IMR-90 (cell line): Measurements from ENCODE around the gene MAP3K8. TPM values are rescaled to one million over a fixed set of nuclear protein-coding genes. Genes with fewer than 3 reads are reported as not detected.

ENCODE experiments used
- ATAC-seq: fragments of 200-7000 bp; cut with Tn5 transposase; 2 replicates; pipeline ENCODE4 v1.9.1; 2020; ENCODE audit warnings: low read depth, mild to moderate bottlenecking, moderate library complexity
- BruUV-seq: library from RNA; stranded (reverse); fragments of 400-500 nt; replicated peaks from 2 replicates; lab custom pipeline; 2021; lab: Mats Ljungman, UMichigan
- CTCF ChIA-PET: fragments of 300-600 bp; formaldehyde crosslinking; extraction: SDS; loops from one replicate; lab custom pipeline; 2021; ENCODE audit warnings: antibody characterized with exemption; lab: Yijun Ruan, JAX
- POLR2A ChIA-PET: fragments of 300-600 bp; sonication (Branson Sonifier 250); formaldehyde crosslinking; loops from one replicate; lab custom pipeline; 2022; ENCODE audit warnings: antibody characterized with exemption; ENCODE audit not compliant: unreplicated experiment; lab: Charles Lee
- DNase-seq: peaks from one replicate; pipeline ENCODE4 v3.0.0; 2013
- H2AFZ ChIP-seq: replicated peaks from 2 replicates; pipeline ENCODE3; 2013; ENCODE audit warnings: low read length, mild to moderate bottlenecking; ENCODE audit not compliant: poor library complexity
- H2AK5ac ChIP-seq: 2 replicates; pipeline ENCODE4 v1.6.1; 2013; ENCODE audit warnings: low read depth, low read length, inconsistent platforms
- H2AK9ac ChIP-seq: replicated peaks from 2 replicates; pipeline ENCODE3; 2013; ENCODE audit warnings: mild to moderate bottlenecking, low read depth, low read length, moderate library complexity; ENCODE audit not compliant: poor library complexity
- H2BK120ac ChIP-seq: 2 replicates; pipeline ENCODE4 v1.6.1; 2013; ENCODE audit warnings: low read depth, low read length, inconsistent platforms
- H2BK15ac ChIP-seq: 3 replicates; pipeline ENCODE4 v1.6.1; 2013; ENCODE audit warnings: low read depth, low read length, inconsistent platforms
- H2BK20ac ChIP-seq: 2 replicates; pipeline ENCODE4 v1.6.1; 2013; ENCODE audit warnings: low read depth, mild to moderate bottlenecking, inconsistent platforms, low read length, moderate library complexity
- H2BK5ac ChIP-seq: 2 replicates; pipeline ENCODE4 v1.6.1; 2013; ENCODE audit warnings: mild to moderate bottlenecking, low read depth, low read length, inconsistent platforms; ENCODE audit not compliant: poor library complexity, severe bottlenecking
- H3K14ac ChIP-seq: replicated peaks from 2 replicates; pipeline ENCODE4 v1.6.1; 2013; ENCODE audit warnings: low read depth, low read length, inconsistent platforms
- H3K18ac ChIP-seq: 2 replicates; pipeline ENCODE4 v1.6.1; 2013; ENCODE audit warnings: low read depth, low read length, control low read depth
- H3K23ac ChIP-seq: 2 replicates; pipeline ENCODE4 v1.6.1; 2013; ENCODE audit warnings: low read depth, low read length, inconsistent platforms
- H3K27ac ChIP-seq: 2 replicates; pipeline ENCODE4 v1.5.1; 2013; ENCODE audit warnings: mild to moderate bottlenecking, control low read depth, low read length; ENCODE audit not compliant: insufficient read depth
- H3K27me3 ChIP-seq: 2 replicates; pipeline ENCODE4 v1.6.1; 2013; ENCODE audit warnings: low read length; ENCODE audit not compliant: control insufficient read depth, insufficient read depth
- H3K36me3 ChIP-seq: 2 replicates; pipeline ENCODE4 v1.6.1; 2013; ENCODE audit warnings: low read length, mixed read lengths; ENCODE audit not compliant: control insufficient read depth, insufficient read depth
- H3K4ac ChIP-seq: 2 replicates; pipeline ENCODE4 v1.6.1; 2013; ENCODE audit warnings: low read depth, low read length, inconsistent platforms
- H3K4me1 ChIP-seq: 2 replicates; pipeline ENCODE4 v1.6.1; 2013; ENCODE audit warnings: low read length, mixed read lengths; ENCODE audit not compliant: control insufficient read depth, insufficient read depth
- H3K4me2 ChIP-seq: 2 replicates; pipeline ENCODE4 v1.6.1; 2013; ENCODE audit warnings: low read depth, mild to moderate bottlenecking, control low read depth, low read length, moderate library complexity
- H3K4me3 ChIP-seq: 2 replicates; pipeline ENCODE4 v1.5.1; 2013; ENCODE audit warnings: low read depth, mild to moderate bottlenecking, control low read depth, low read length, moderate library complexity; ENCODE audit not compliant: insufficient read depth
- H3K56ac ChIP-seq: 2 replicates; pipeline ENCODE4 v1.6.1; 2013; ENCODE audit warnings: low read length, inconsistent platforms; ENCODE audit not compliant: insufficient read depth; ENCODE audit errors: extremely low read depth
- H3K79me1 ChIP-seq, 2 experiments: 2 replicates each; pipeline ENCODE4 v1.6.1; 2013; ENCODE audit warnings: low read length in 2 of 2, inconsistent platforms in 1 of 2, low read depth in 1 of 2
- H3K9ac ChIP-seq: 2 replicates; pipeline ENCODE4 v1.6.1; 2013; ENCODE audit warnings: low read depth, low read length, control low read depth
- H3K9me1 ChIP-seq: 2 replicates; pipeline ENCODE4 v1.6.1; 2013; ENCODE audit warnings: low read length, inconsistent platforms; ENCODE audit not compliant: insufficient read depth
- H3K9me3 ChIP-seq: 2 replicates; pipeline ENCODE4 v1.6.1; 2013; ENCODE audit warnings: low read length; ENCODE audit not compliant: control insufficient read depth, insufficient read depth
- H4K20me1 ChIP-seq: 2 replicates; pipeline ENCODE4 v1.6.1; 2013; ENCODE audit warnings: low read length, inconsistent platforms; ENCODE audit not compliant: insufficient read depth
- H4K5ac ChIP-seq: 2 replicates; pipeline ENCODE4 v1.6.1; 2013; ENCODE audit warnings: mild to moderate bottlenecking, low read depth, low read length, control low read depth
- H4K8ac ChIP-seq, 2 experiments: 2 replicates each; pipeline ENCODE4 v1.6.1; 2013; ENCODE audit warnings: low read depth in 2 of 2, low read length in 2 of 2, control low read depth in 1 of 2, inconsistent platforms in 1 of 2
- H4K91ac ChIP-seq: 2 replicates; pipeline ENCODE4 v1.6.1; 2013; ENCODE audit warnings: low read depth, low read length, inconsistent platforms; ENCODE audit not compliant: insufficient read depth
- CHD1 ChIP-seq: IDR thresholded peaks from 2 replicates; pipeline ENCODE4 v1.6.1; 2012; ENCODE audit warnings: low read depth, low read length, improper control_type of control experiment
- MAFK ChIP-seq: IDR thresholded peaks from 2 replicates; pipeline ENCODE4 v1.6.1; 2012; ENCODE audit warnings: low read depth, low read length, improper control_type of control experiment
- MAZ ChIP-seq: IDR thresholded peaks from 2 replicates; pipeline ENCODE4 v1.6.1; 2012; ENCODE audit warnings: low read depth, mild to moderate bottlenecking, low read length, improper control_type of control experiment, moderate library complexity, borderline replicate concordance
- NFE2L2 ChIP-seq: fragments of 150-350 bp; IDR thresholded peaks from 2 replicates; pipeline ENCODE4 v1.6.1; 2016; ENCODE audit warnings: low read depth, mild to moderate bottlenecking, low read length
- WGBS, 2 experiments: methylation state at CpG; one replicate each; pipeline versions ENCODE4 v1.1.5 to v1.1.7; 2013; ENCODE audit warnings: missing lambda C conversion rate in 2 of 2; ENCODE audit not compliant: insufficient read length in 1 of 2; ENCODE audit errors: extremely low coverage in 2 of 2; 5-methylcytosine and 5-hydroxymethylcytosine counted together
- dilution Hi-C: fragments of 300-500 bp; cut with HindIII; formaldehyde crosslinking; loops from one replicate; pipeline ENCODE4 v1.14.3; 2018; ENCODE audit warnings: low sequenced_read_pairs; ENCODE audit not compliant: unreplicated experiment
- in situ Hi-C: fragments of 300-500 bp; cut with MboI; formaldehyde crosslinking; loops from 3 replicates; pipeline ENCODE4 v1.14.3; 2019; ENCODE audit warnings: low sequenced_read_pairs, inconsistent platforms, mixed read lengths
- intact Hi-C: fragments of 100-400 bp; cut with micrococcal nuclease; formaldehyde crosslinking; loops from 2 replicates; pipeline ENCODE4 v1.10.0; 2022
- polyA plus RNA-seq, 3 experiments: library from polyadenylated mRNA; depleted of rRNA; stranded (reverse); fragments of >200 nt; gene quantifications; 2 replicates each; pipeline ENCODE4 v1.2.3, GENCODE V29; 2012; ENCODE audit warnings: low replicate concordance in 1 of 3
- total RNA-seq: library from RNA; depleted of rRNA; stranded (reverse); fragments of >200 nt; gene quantifications from 2 replicates; pipeline ENCODE4 v1.2.3, GENCODE V29; 2012

Gene MAP3K8
- total and polyA plus RNA-seq, 2 of the 4 experiments (the other 2 are of a cell fraction), result 1.8 to 2.6 TPM

- Histone ChIP-seq H3K27me3 (peaks cover 10% of the 10 kb centered on the region), H3K4ac (no peak overlapping the region), H3K79me1 (no peaks in the 10 kb centered on the region), H2BK15ac (no peak overlapping the region), H3K14ac (no peak overlapping the region), H3K4me3 (no peak overlapping the region), H3K4me1 (0 out of 2 replicates have a peak, but pooled peaks cover 1% of the 10 kb centered on the region), H3K18ac (no peak overlapping the region), H2AK9ac (no peak overlapping the region), H3K27ac (no peak overlapping the region), H3K9ac (no peak overlapping the region), H3K9me3 (0 out of 2 replicates have a peak, but pooled peaks cover 2% of the 10 kb centered on the region), H3K36me3 (no peaks in the 10 kb centered on the region), H2BK5ac (no peak overlapping the region), H2BK120ac (no peak overlapping the region), H3K4me2 (no peak overlapping the region), H2AFZ (no peak overlapping the region), H4K20me1 (no peaks in the 10 kb centered on the region), H4K8ac (no peak overlapping the region), H4K91ac (no peak overlapping the region), H3K9me1 (no peaks in the 10 kb centered on the region), H4K5ac (no peak overlapping the region), H2BK20ac (no peak overlapping the region), H2AK5ac (no peak overlapping the region), H3K56ac (no peak overlapping the region), H3K23ac (no peak overlapping the region)
- BruUV-seq, result no TSS peak
- dilution Hi-C loops (no loop called here), intact Hi-C loops (no loop called here), in situ Hi-C loops (no loop called here)
- CTCF ChIA-PET, result interaction anchor here (0.7 kb wide), 1 partner anchor 124 kb away, joined by 4 read pairs; no protein-coding TSS in a partner anchor
- DNase-seq (no peak), ATAC-seq (no peak)
- TF ChIP-seq MAZ (no peak), CHD1 (no peak), MAFK (peak; percentile 83), NFE2L2 (no peak)
- no CpG with 5 or more reads among the region's 1 CpG for WGBS, 2 experiments
- POLR2A ChIA-PET, result no interaction called here
Observed at GRCh38 chr10:30389543-30389942, 44.4 kb upstream of the MAP3K8 start.
